K562 (cell line): ENCODE measurements around the gene PLEKHA1.

ENCODE experiments used
- CTCF ChIP-seq, 3 experiments: IDR thresholded peaks in 2 of 3; conservative IDR thresholded peaks in 1 of 3; 2 replicates each; pipeline ENCODE4 v1.5.1; 2011 to 2012; ENCODE audit warnings: low read length in 3 of 3, mild to moderate bottlenecking in 3 of 3, control low read depth in 2 of 3, improper control_type of control experiment in 1 of 3, inconsistent platforms in 1 of 3, low read depth in 1 of 3, mixed read lengths in 1 of 3, moderate library complexity in 1 of 3; ENCODE audit not compliant: insufficient read depth in 2 of 3
- ELK1 ChIP-seq: sonication (generic); formaldehyde crosslinking; IDR thresholded peaks from 2 replicates; pipeline ENCODE4 v1.8.1; 2022; ENCODE audit warnings: missing genetic modification reagents
- HNRNPUL1 ChIP-seq: fragments of 200-400 bp; formaldehyde crosslinking; IDR thresholded peaks from 2 replicates; pipeline ENCODE4 v1.6.1; 2017; ENCODE audit warnings: low read length
- POLR2A ChIP-seq: fragments of 450-650 bp; conservative IDR thresholded peaks from 2 replicates; pipeline ENCODE4 v1.6.1; 2016
- RBM22 ChIP-seq: fragments of 200-400 bp; formaldehyde crosslinking; IDR thresholded peaks from 2 replicates; pipeline ENCODE4 v1.6.1; 2018; ENCODE audit warnings: low read length, low read depth; ENCODE audit not compliant: poor library complexity, severe bottlenecking
- SPI1 ChIP-seq: IDR thresholded peaks from 2 replicates; pipeline ENCODE4 v1.6.1; 2011; ENCODE audit warnings: low read depth, low read length, control low read depth, borderline replicate concordance
- USF2 ChIP-seq: sonication (generic); formaldehyde crosslinking; IDR thresholded peaks from 2 replicates; pipeline ENCODE4 v1.5.0; 2020; ENCODE audit warnings: missing genetic modification reagents
- ZNF274 ChIP-seq: IDR thresholded peaks from 2 replicates; pipeline ENCODE4 v1.6.1; 2011; ENCODE audit warnings: low read depth, mild to moderate bottlenecking, low read length, moderate library complexity, borderline replicate concordance

- TF ChIP-seq POLR2A (no peak), HNRNPUL1 (no peak), ELK1 (CRISPR knock-in tag) (no peak), CTCF (IDR thresholded peaks at IDR 0.05 in 2 of 3, conservative IDR thresholded peaks at IDR 0.05 in 1 of 3; ENCODE audit: insufficient read depth in 2 of 3, low read depth in 1 of 3, low read length in 3 of 3) (no peak), SPI1 (no peak), ZNF274 (no peak), USF2 (CRISPR knock-in tag) (no peak), RBM22 (no peak)
Measured at GRCh38 chr10:122391875-122392274, 17.4 kb downstream of the PLEKHA1 start.
